ENCODE results near the gene TNNT3.
"Not testable (repeated sequence)": the region's sequence is repeated elsewhere in the genome, so short reads cannot be mapped to it uniquely, and the experiment has no call there.

The TNNT3 gene

GRCh38 chr11:1919391-1920127 lies at the start of gene TNNT3:
TNNT3 (plus strand) TSS chr11:1919703; CDS start chr11:1922875, 3,172 bp downstream.
- no peak for DNase-seq (ENCODE audit: low read depth)

- DNase-seq (ENCODE audit: low read depth): no peak
These were observed 49.2 kb upstream of the TNNT3 start for GRCh38 chr11:1870326-1870696.

- DNase-seq (ENCODE audit: low read depth): peak; percentile 34
These were observed 48.6 kb upstream of the TNNT3 start for GRCh38 chr11:1870721-1871466.

- no peak for DNase-seq (ENCODE audit: low read depth)
These were observed 48.0 kb upstream of the TNNT3 start for GRCh38 chr11:1871531-1871930.

GRCh38 chr11:1872267-1872985 lies 47.1 kb upstream of the TNNT3 start:
- no peak for DNase-seq (ENCODE audit: low read depth)

GRCh38 chr11:1873048-1873812 lies 46.3 kb upstream of the TNNT3 start:
- DNase-seq (ENCODE audit: low read depth): no peak

GRCh38 chr11:1873813-1874150 lies 45.7 kb upstream of the TNNT3 start:
- not testable (repeated sequence) for DNase-seq (ENCODE audit: low read depth)

- DNase-seq (ENCODE audit: low read depth): not testable (repeated sequence)
These were observed 44.9 kb upstream of the TNNT3 start for GRCh38 chr11:1874441-1875092.

- DNase-seq (ENCODE audit: low read depth): no peak
These were observed 44.2 kb upstream of the TNNT3 start for GRCh38 chr11:1875093-1875850.

GRCh38 chr11:1875851-1876301 lies 43.6 kb upstream of the TNNT3 start:
- DNase-seq (ENCODE audit: low read depth): not testable (repeated sequence)

- no peak for DNase-seq (ENCODE audit: low read depth)
These were observed 43.0 kb upstream of the TNNT3 start for GRCh38 chr11:1876361-1877063.

- no peak for DNase-seq (ENCODE audit: low read depth)
These were observed 42.0 kb upstream of the TNNT3 start for GRCh38 chr11:1877211-1878136.

GRCh38 chr11:1878137-1879031 lies 41.1 kb upstream of the TNNT3 start:
- no peak for DNase-seq (ENCODE audit: low read depth)

GRCh38 chr11:1879342-1879940 lies 40.1 kb upstream of the TNNT3 start:
- DNase-seq (ENCODE audit: low read depth): no peak

GRCh38 chr11:1879941-1880720 lies 39.4 kb upstream of the TNNT3 start:
- no peak for DNase-seq (ENCODE audit: low read depth)

GRCh38 chr11:1880746-1881441 lies 38.6 kb upstream of the TNNT3 start:
- no peak for DNase-seq (ENCODE audit: low read depth)

Measured in activated T-helper 1 cell treated with Interleukin-2 at 50 U/mL for 16 hours (primary cell).